Mesendoderm (in vitro differentiated cells): ENCODE measurements around the gene TRHDE.
A peak's percentile ranks its signal among the peaks of the same experiment; 100 is the strongest.

ENCODE experiments used
- DNase-seq: peaks from one replicate; pipeline ENCODE4 v3.0.0; 2013
- H2AK5ac ChIP-seq: 2 replicates; pipeline ENCODE4 v1.6.1; 2013; ENCODE audit warnings: low read length, inconsistent platforms
- H2BK120ac ChIP-seq: 2 replicates; pipeline ENCODE4 v1.6.1; 2013; ENCODE audit warnings: low read depth, mild to moderate bottlenecking, low read length, moderate library complexity, mixed read lengths
- H2BK15ac ChIP-seq: replicated peaks from 2 replicates; pipeline ENCODE4 v1.6.1; 2013; ENCODE audit warnings: low read depth, mild to moderate bottlenecking, moderate library complexity
- H2BK5ac ChIP-seq: 2 replicates; pipeline ENCODE4 v1.6.1; 2013; ENCODE audit warnings: low read length, inconsistent platforms
- H3K18ac ChIP-seq: 2 replicates; pipeline ENCODE4 v1.6.1; 2013; ENCODE audit warnings: mild to moderate bottlenecking, low read length, mixed read lengths
- H3K23ac ChIP-seq: one replicate; pipeline ENCODE4 v1.6.1; 2013; ENCODE audit warnings: low read length
- H3K27ac ChIP-seq: 2 replicates; pipeline ENCODE4 v1.5.1; 2013; ENCODE audit warnings: low read depth, mild to moderate bottlenecking, inconsistent platforms, low read length, moderate library complexity
- H3K27me3 ChIP-seq: 2 replicates; pipeline ENCODE4 v1.6.1; 2013; ENCODE audit warnings: low read length, control low read depth, mild to moderate bottlenecking, inconsistent platforms; ENCODE audit not compliant: insufficient read depth, poor library complexity
- H3K36me3 ChIP-seq: 2 replicates; pipeline ENCODE4 v1.6.1; 2013; ENCODE audit warnings: low read length, inconsistent platforms; ENCODE audit not compliant: control insufficient read depth, insufficient read depth
- H3K4ac ChIP-seq: one replicate; pipeline ENCODE4 v1.6.1; 2013; ENCODE audit warnings: low read depth, mild to moderate bottlenecking, low read length, moderate library complexity
- H3K4me1 ChIP-seq: 2 replicates; pipeline ENCODE4 v1.6.1; 2013; ENCODE audit warnings: low read depth, low read length, inconsistent platforms; ENCODE audit not compliant: control insufficient read depth
- H3K4me2 ChIP-seq: 2 replicates; pipeline ENCODE4 v1.6.1; 2013; ENCODE audit warnings: low read length
- H3K4me3 ChIP-seq: 2 replicates; pipeline ENCODE4 v1.5.1; 2013; ENCODE audit warnings: mild to moderate bottlenecking, low read length
- H3K56ac ChIP-seq: one replicate; pipeline ENCODE4 v1.6.1; 2013; ENCODE audit warnings: low read length
- H3K79me1 ChIP-seq: 2 replicates; pipeline ENCODE4 v1.6.1; 2013; ENCODE audit warnings: low read length, inconsistent platforms
- H3K79me2 ChIP-seq: 2 replicates; pipeline ENCODE4 v1.6.1; 2013; ENCODE audit warnings: mild to moderate bottlenecking, low read length; ENCODE audit not compliant: control insufficient read depth, insufficient read depth
- H3K9ac ChIP-seq: 2 replicates; pipeline ENCODE4 v1.6.1; 2013; ENCODE audit warnings: low read length, inconsistent platforms
- H4K5ac ChIP-seq: one replicate; pipeline ENCODE4 v1.6.1; 2013; ENCODE audit warnings: low read length
- H4K8ac ChIP-seq: one replicate; pipeline ENCODE4 v1.6.1; 2013; ENCODE audit warnings: low read depth, mild to moderate bottlenecking, control low read depth, low read length, moderate library complexity
- WGBS: extraction: QIAGEN DNeasy Blood & Tissue Kit; methylation state at CpG from one replicate; pipeline ENCODE4 v1.1.7; 2013; ENCODE audit warnings: low lambda C conversion rate, missing lambda C conversion rate; ENCODE audit not compliant: insufficient coverage; ENCODE audit errors: extremely low coverage; 5-methylcytosine and 5-hydroxymethylcytosine counted together

Gene TRHDE

DNA sequence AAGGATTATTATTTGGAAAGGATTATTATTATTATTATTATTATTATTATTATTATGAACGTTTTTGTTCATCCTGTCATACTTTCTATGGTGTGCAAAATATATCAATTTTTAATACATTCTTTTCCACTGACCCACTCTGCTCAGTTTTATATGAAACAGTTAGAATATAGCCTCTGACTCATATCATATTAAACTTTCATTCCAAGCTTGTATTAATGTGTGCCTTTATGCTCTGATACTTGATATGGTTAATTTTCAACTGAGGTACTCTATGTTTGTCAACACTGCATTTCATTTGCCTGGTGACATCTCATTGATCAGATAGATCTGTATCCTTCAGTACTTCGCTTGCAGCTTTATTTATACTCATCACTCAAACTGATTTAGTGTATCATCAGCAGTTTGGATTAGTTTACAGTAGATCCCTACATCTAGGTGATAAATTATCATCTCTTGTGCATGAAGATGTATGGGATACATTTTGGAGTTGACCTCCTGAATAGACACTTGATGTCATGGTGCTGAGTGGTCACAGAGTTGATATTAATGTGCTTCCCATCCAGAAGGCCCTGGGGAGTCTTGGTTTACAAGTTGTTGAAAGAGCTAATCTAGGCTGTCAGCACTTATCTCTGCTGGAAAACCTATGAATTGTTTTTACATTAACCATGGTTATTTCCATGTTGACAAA is 271.8 kb downstream of the TRHDE start:
- H3K18ac ChIP-seq = no peak overlapping the region
- H3K36me3 ChIP-seq = no peaks in the 10 kb centered on the region
- WGBS = no CpG with 5 or more reads among the region's 2 CpGs
- H3K4me3 ChIP-seq = no peak overlapping the region
- H3K79me1 ChIP-seq = no peaks in the 10 kb centered on the region
- H4K8ac ChIP-seq = no peak overlapping the region
- no peak overlapping the region for H3K23ac ChIP-seq
- no peak overlapping the region for H2BK5ac ChIP-seq
- H3K56ac ChIP-seq = no peak overlapping the region
- H2BK120ac ChIP-seq = no peak overlapping the region
- DNase-seq = no peak
- peaks cover 2% of the 10 kb centered on the region for H3K4me1 ChIP-seq
- no peaks in the 10 kb centered on the region for H3K79me2 ChIP-seq
- H3K27ac ChIP-seq = no peak overlapping the region
- H3K9ac ChIP-seq = no peak overlapping the region
- H3K4me2 ChIP-seq = no peak overlapping the region
- no peaks in the 10 kb centered on the region for H3K27me3 ChIP-seq
- H2AK5ac ChIP-seq = no peak overlapping the region
- no peak overlapping the region for H2BK15ac ChIP-seq
- no peak overlapping the region for H4K5ac ChIP-seq
- no peak overlapping the region for H3K4ac ChIP-seq

DNA sequence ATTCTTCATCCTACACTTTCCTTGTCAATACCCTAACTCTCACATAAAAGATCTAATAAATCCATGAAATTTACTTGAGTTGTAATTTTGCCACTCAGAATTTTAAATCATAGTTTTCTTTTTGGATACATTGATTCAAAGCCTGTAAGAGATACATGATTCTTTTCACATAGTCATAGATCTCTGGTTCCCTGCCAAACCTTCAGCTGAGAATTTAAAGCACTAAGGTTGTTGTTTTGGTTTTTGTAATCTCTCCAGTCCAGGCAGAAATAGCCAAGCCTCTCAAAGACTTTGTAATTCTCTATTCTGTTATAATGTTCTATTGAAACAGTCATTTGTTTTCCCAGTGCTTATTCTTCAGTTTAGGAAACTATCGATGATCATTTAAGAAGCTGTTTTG is 273.9 kb downstream of the TRHDE start:
- Histone ChIP-seq H3K27me3 (no peaks in the 10 kb centered on the region), H3K4me3 (no peak overlapping the region), H4K8ac (no peak overlapping the region), H3K9ac (no peak overlapping the region), H3K36me3 (no peaks in the 10 kb centered on the region), H2BK5ac (no peak overlapping the region), H3K27ac (no peak overlapping the region), H3K4me1 (peaks cover 2% of the 10 kb centered on the region), H2BK120ac (no peak overlapping the region), H3K79me2 (no peaks in the 10 kb centered on the region), H4K5ac (no peak overlapping the region), H3K4me2 (no peak overlapping the region), H2AK5ac (no peak overlapping the region), H3K4ac (no peak overlapping the region), H3K23ac (no peak overlapping the region), H3K79me1 (no peaks in the 10 kb centered on the region), H2BK15ac (no peak overlapping the region), H3K18ac (no peak overlapping the region), H3K56ac (no peak overlapping the region)
- DNase-seq = no peak
- no CpG with 5 or more reads among the region's 1 CpG for WGBS

DNA sequence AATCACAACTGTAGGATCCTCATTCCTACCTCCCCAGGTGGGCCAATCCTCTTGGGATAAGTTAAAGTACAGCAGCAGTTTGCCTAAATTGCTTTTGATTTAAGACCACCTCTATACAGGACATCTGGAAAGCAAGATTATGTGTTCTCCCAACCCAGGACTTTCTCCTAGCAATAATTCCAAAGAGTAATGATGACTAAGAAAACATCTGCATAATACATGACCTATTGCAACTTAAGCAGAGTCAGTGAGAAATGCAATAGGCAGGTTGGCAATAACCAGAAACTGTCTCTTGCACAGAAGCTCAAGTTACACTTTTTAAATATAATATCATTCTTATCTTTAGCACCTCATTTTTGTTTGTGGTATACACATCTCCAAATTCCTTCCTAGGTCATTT is 275.4 kb downstream of the TRHDE start:
- H2BK15ac ChIP-seq = no peak overlapping the region
- H3K4me3 ChIP-seq = no peak overlapping the region
- no peaks in the 10 kb centered on the region for H3K36me3 ChIP-seq
- H4K5ac ChIP-seq = no peak overlapping the region
- peak; percentile 26 for DNase-seq
- H3K79me1 ChIP-seq = no peaks in the 10 kb centered on the region
- H3K27me3 ChIP-seq = no peaks in the 10 kb centered on the region
- no peaks in the 10 kb centered on the region for H3K79me2 ChIP-seq
- no peak overlapping the region for H3K56ac ChIP-seq
- no peak overlapping the region for H3K4me2 ChIP-seq
- no peak overlapping the region for H3K9ac ChIP-seq
- no peak overlapping the region for H4K8ac ChIP-seq
- H3K23ac ChIP-seq = no peak overlapping the region
- no peak overlapping the region for H2BK5ac ChIP-seq
- H3K27ac ChIP-seq = no peak overlapping the region
- no peak overlapping the region for H2BK120ac ChIP-seq
- peaks cover 2% of the 10 kb centered on the region for H3K4me1 ChIP-seq
- H3K18ac ChIP-seq = no peak overlapping the region
- H3K4ac ChIP-seq = no peak overlapping the region
- H2AK5ac ChIP-seq = no peak overlapping the region

DNA sequence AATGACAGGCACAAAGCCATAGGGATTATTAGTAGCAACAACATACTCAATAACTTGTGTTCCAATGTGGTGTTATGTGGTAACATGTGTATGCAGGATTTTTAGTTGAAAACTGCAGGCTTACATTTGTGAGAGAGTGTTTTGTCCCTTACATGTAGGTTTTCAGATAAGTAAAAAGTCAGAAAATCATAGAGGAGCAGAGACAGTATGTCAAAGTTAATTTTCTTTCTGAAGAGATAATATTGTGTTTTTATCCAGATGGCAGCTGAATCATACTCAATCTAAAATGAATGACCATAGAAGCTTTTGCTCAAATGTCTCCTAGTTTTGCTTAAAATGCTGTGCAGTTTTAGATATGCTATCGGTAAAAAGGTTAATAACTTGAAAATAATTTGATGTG is 277.0 kb downstream of the TRHDE start:
- DNase-seq = no peak
- Histone ChIP-seq H3K4me3 (no peak overlapping the region), H4K8ac (no peak overlapping the region), H3K9ac (no peak overlapping the region), H3K79me1 (no peaks in the 10 kb centered on the region), H3K23ac (no peak overlapping the region), H3K36me3 (no peaks in the 10 kb centered on the region), H3K4me1 (peaks cover 2% of the 10 kb centered on the region), H2BK120ac (no peak overlapping the region), H3K79me2 (no peaks in the 10 kb centered on the region), H3K27me3 (no peaks in the 10 kb centered on the region), H3K4ac (no peak overlapping the region), H3K27ac (no peak overlapping the region), H3K4me2 (no peak overlapping the region), H4K5ac (no peak overlapping the region), H2BK15ac (no peak overlapping the region), H3K18ac (no peak overlapping the region), H3K56ac (no peak overlapping the region), H2BK5ac (no peak overlapping the region), H2AK5ac (no peak overlapping the region)
- WGBS = no CpG with 5 or more reads among the region's 1 CpG

GRCh38 chr12:72560003-72560769 is 288.0 kb downstream of the TRHDE start:
- no peaks in the 10 kb centered on the region for H3K4me1 ChIP-seq
- no peak overlapping the region for H2BK15ac ChIP-seq
- peak; percentile 12 for DNase-seq

More at GRCh38 chr12:72560003-72560769, 288.0 kb downstream of the TRHDE start:
- Histone ChIP-seq H3K27me3 (no peaks in the 10 kb centered on the region), H3K79me2 (no peaks in the 10 kb centered on the region), H3K4ac (no peak overlapping the region), H3K4me3 (no peak overlapping the region), H3K79me1 (no peaks in the 10 kb centered on the region), H3K4me2 (no peak overlapping the region), H3K23ac (no peak overlapping the region), H2AK5ac (no peak overlapping the region), H4K5ac (no peak overlapping the region), H2BK5ac (no peak overlapping the region), H3K56ac (no peak overlapping the region), H3K36me3 (no peaks in the 10 kb centered on the region), H3K18ac (no peak overlapping the region), H2BK120ac (no peak overlapping the region), H3K9ac (no peak overlapping the region), H3K27ac (no peak overlapping the region), H4K8ac (no peak overlapping the region)
- no CpG with 5 or more reads among the region's 4 CpGs for WGBS
